GM10248 (cell line): ENCODE data around the gene GTPBP4.
"Not testable (repeated sequence)": the region's sequence is repeated elsewhere in the genome, so short reads cannot be mapped to it uniquely, and the experiment has no call there.

Experiments
- CTCF ChIA-PET: fragments of 300-600 bp; sonication (Branson Sonifier 250); formaldehyde crosslinking; extraction: SDS; loops from one replicate; lab custom pipeline; 2021; ENCODE audit warnings: antibody characterized with exemption; lab: Yijun Ruan, JAX
- POLR2A ChIA-PET: fragments of 350-650 bp; sonication (Branson Sonifier 250); formaldehyde crosslinking; extraction: SDS; loops from one replicate; lab custom pipeline; 2020; ENCODE audit warnings: antibody characterized with exemption; lab: Yijun Ruan, JAX
- DNase-seq: peaks from one replicate; pipeline ENCODE4 v3.0.0; 2012; ENCODE audit errors: extremely low spot score
- TF ChIP-seq, protein P1 (sequence below): IDR thresholded peaks from 2 replicates; pipeline ENCODE4 v1.5.1; 2012; ENCODE audit warnings: mild to moderate bottlenecking, low read depth; ENCODE audit errors: extremely low read depth, missing control alignments, control extremely low read depth

GTPBP4 gene

GRCh38 chr10:1063232-1063865, 75.1 kb downstream of the GTPBP4 start:
- no peak for DNase-seq
- ChIA-PET CTCF (interaction anchor here (1.4 kb wide), 1 partner anchor 10 kb away, joined by 4 read pairs; no protein-coding TSS in a partner anchor), POLR2A (no interaction called here)
- TF ChIP-seq, protein P1, sequence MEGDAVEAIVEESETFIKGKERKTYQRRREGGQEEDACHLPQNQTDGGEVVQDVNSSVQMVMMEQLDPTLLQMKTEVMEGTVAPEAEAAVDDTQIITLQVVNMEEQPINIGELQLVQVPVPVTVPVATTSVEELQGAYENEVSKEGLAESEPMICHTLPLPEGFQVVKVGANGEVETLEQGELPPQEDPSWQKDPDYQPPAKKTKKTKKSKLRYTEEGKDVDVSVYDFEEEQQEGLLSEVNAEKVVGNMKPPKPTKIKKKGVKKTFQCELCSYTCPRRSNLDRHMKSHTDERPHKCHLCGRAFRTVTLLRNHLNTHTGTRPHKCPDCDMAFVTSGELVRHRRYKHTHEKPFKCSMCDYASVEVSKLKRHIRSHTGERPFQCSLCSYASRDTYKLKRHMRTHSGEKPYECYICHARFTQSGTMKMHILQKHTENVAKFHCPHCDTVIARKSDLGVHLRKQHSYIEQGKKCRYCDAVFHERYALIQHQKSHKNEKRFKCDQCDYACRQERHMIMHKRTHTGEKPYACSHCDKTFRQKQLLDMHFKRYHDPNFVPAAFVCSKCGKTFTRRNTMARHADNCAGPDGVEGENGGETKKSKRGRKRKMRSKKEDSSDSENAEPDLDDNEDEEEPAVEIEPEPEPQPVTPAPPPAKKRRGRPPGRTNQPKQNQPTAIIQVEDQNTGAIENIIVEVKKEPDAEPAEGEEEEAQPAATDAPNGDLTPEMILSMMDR: no peak

GRCh38 chr10:1064964-1065247, 76.7 kb downstream of the GTPBP4 start:
- POLR2A ChIA-PET: no interaction called here
- CTCF ChIA-PET: no interaction called here
- TF ChIP-seq, protein P1: no peak
- DNase-seq: no peak

GRCh38 chr10:1066734-1067133, 78.5 kb downstream of the GTPBP4 start:
- POLR2A ChIA-PET, DNase-seq: not testable (repeated sequence)
- CTCF ChIA-PET: interaction anchor here (1.2 kb wide), 1 partner anchor 16 kb away, joined by 4 read pairs; no protein-coding TSS in a partner anchor

GRCh38 chr10:1068380-1069361, 80.4 kb downstream of the GTPBP4 start:
- POLR2A ChIA-PET: interaction anchor here (0.6 kb wide), 1 partner anchor 27 kb away, joined by 3 read pairs; no protein-coding TSS in a partner anchor
- CTCF ChIA-PET: no interaction called here
- no peak for DNase-seq
- TF ChIP-seq, protein P1: no peak
